ENCODE results near the gene MPP7.

Gene MPP7

DNA sequence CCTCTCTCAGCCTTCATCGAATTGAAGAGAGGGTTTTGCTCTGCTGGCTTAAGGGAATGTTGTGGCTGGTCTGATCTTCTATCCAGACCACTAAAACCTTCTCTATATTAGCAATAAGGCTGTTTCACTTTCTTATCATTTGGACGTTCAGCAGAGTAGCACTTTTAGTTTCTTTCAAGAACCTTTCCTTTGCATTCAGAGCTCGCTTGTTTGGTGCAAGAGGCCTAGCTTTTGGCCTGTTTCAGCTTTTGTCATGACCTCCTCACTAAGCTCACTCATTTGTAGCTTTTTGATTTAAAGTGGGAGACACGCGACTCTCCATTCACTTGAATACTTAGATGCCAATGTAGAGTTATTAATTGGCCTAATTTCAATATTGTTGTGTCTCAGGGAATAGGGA, 3.9 kb downstream of the MPP7 start:
- H3K27me3 Mint-ChIP-seq, result no peaks in the 10 kb centered on the region
- peaks cover 30 to 55% of the 10 kb centered on the region in 2 donors for H3K4me1 Mint-ChIP-seq (ENCODE audit: low read depth in 2 of 2)
- peak overlapping the region in 1 of 2 donors; percentile 67 for H3K27ac Mint-ChIP-seq
- H3K36me3 Mint-ChIP-seq (ENCODE audit: insufficient read depth), result peaks cover 5% of the 10 kb centered on the region
- no peak for DNase-seq
- H3K4me3 Mint-ChIP-seq, result peak overlapping the region in 1 of 2 donors; percentile 28
- no peaks in the 10 kb centered on the region for H3K9me3 Mint-ChIP-seq
- ATAC-seq (replicated peaks), result no peak

DNA sequence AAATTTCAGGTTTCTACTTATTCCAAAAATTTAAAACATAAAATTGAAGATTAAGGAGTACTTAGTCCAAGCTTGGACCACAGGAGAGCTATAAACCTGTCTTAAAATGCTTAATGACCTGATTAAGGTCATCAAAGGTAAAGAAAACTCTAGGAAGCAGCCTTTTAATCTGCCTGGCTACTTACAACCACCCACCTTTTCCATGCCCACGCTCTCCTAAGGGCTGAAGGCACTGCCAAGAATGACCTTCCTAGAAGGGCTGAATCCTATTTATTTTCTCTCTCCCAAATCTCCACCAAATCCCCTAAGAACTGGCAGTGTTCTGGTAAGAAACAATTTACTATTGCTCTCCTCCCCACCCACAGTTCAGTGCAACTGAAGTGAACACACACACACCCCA, 6.8 kb downstream of the MPP7 start:
- Mint-ChIP-seq H3K9me3 (no peaks in the 10 kb centered on the region), H3K36me3 (ENCODE audit: insufficient read depth) (no peaks in the 10 kb centered on the region), H3K27ac (no peak overlapping the region), H3K4me1 (ENCODE audit: low read depth in 2 of 2) (peaks cover 29 to 44% of the 10 kb centered on the region in 2 donors), H3K4me3 (no peak overlapping the region), H3K27me3 (no peaks in the 10 kb centered on the region)
- DNase-seq (no peak), ATAC-seq (replicated peaks) (no peak)

DNA sequence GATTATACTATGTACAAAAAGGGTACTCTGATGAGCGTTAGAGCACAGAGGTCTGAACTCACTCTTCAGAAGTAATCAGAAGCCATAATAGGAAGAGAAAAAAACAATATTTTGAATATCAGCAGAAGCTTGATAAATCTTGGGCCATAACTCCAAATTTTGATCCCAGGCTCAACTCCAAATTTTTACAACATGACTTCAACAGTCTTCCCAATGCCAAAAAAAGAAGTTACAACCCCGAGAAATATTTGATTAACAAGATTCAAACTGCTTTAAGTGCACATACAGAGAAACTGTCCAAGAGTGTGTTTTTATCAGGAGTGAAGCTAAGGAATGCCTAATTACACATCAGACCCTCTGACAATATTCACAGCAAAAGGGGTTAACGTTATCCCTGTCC, 7.5 kb downstream of the MPP7 start:
- Mint-ChIP-seq H3K9me3 (no peaks in the 10 kb centered on the region), H3K36me3 (ENCODE audit: insufficient read depth) (no peaks in the 10 kb centered on the region), H3K4me3 (no peak overlapping the region), H3K27ac (no peak overlapping the region), H3K27me3 (no peaks in the 10 kb centered on the region), H3K4me1 (ENCODE audit: low read depth in 2 of 2) (peaks cover 27 to 41% of the 10 kb centered on the region in 2 donors)
- no peak for DNase-seq
- ATAC-seq (replicated peaks), result no peak

DNA sequence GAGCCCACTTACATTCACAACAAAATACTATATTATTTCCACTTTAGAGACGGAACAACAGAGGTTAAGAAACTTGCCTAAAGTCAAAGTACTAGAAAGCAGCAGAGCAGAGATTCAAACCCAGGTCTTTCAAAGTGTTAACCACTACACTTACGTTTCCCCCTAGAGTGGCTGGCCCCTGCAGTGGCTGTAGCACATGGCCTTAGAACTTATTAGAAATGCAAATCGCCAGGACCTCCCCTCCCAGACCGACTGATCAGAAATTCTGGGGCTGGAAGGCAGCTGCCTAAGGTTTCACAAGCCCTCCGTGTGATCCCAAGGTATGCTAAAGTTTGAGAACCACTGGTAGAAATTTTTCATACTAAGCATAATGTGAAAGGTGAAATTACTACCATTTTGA, 8.1 kb downstream of the MPP7 start:
- no peak for ATAC-seq (replicated peaks)
- Mint-ChIP-seq H3K27me3 (no peaks in the 10 kb centered on the region), H3K27ac (no peak overlapping the region), H3K4me1 (ENCODE audit: low read depth in 2 of 2) (peaks cover 25 to 41% of the 10 kb centered on the region in 2 donors), H3K36me3 (ENCODE audit: insufficient read depth) (no peaks in the 10 kb centered on the region), H3K4me3 (no peak overlapping the region), H3K9me3 (no peaks in the 10 kb centered on the region)
- DNase-seq, result no peak

DNA sequence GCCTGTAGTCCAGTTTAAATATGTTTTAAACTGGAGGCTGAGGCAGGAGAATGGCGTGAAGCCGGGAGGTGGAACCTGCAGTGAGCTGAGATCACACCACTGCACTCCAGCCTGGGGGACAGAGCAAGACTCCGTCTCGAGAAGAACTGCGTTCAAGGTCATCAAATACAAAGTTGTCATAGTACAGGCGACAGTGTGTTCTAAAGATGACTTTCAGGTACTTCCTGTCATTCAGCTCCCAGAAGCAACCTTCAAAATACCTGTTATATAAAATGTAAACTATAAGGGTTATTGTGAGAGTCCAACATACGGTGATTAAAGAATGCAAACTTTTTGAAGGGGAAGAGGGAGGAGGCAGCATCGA, 8.7 kb downstream of the MPP7 start:
- Mint-ChIP-seq H3K4me1 (ENCODE audit: low read depth in 2 of 2) (peaks cover 22 to 38% of the 10 kb centered on the region in 2 donors), H3K36me3 (ENCODE audit: insufficient read depth) (no peaks in the 10 kb centered on the region), H3K27ac (no peak overlapping the region), H3K4me3 (no peak overlapping the region), H3K27me3 (no peaks in the 10 kb centered on the region), H3K9me3 (no peaks in the 10 kb centered on the region)
- DNase-seq, result no peak
- no peak for ATAC-seq (replicated peaks)

DNA sequence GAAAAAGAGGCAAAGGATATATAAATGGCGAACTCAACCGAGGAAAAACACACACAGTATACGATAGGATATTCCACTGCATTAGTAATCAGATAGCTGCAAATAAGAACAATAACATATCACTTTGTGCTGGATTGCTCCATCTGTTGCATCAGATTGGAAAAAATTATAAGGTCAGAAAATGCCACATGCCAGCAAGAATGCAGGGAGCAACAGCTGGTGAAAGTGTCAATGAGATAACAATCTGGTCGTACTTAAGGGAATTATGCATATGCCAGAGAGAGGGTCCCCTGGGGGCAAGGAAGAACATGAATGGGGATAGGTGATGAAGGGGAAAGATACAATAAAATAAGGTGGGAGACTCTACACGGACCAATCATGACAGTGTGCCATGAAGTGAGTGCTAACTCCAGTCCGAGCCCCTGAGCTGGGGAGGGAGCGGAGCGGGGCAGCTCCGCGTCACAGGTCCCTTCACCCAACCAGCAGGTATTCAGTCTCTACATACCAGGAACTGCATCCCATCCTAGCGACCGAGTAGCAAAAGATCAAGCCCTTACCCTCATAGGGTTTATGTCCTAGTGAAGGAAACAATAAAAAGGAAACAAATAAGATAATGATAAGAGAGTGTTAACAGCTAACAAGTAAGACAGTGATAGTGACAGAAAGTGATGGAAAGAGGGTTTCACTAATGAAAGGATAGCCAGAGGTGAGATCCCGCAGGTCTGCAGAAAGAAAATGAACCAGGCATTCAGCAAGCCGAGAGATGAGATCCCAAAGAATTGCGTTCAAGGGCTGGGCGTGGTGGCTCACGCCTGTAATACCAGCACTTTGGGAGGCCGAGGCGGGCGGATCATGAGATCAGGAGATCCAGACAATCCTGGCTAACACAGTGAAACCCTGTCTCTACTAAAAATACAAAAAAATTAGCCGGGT, 9.4 kb downstream of the MPP7 start:
- no peaks in the 10 kb centered on the region for H3K27me3 Mint-ChIP-seq
- DNase-seq, result no peak
- no peaks in the 10 kb centered on the region for H3K36me3 Mint-ChIP-seq (ENCODE audit: insufficient read depth)
- peaks cover 18 to 32% of the 10 kb centered on the region in 2 donors for H3K4me1 Mint-ChIP-seq (ENCODE audit: low read depth in 2 of 2)
- H3K4me3 Mint-ChIP-seq, result no peak overlapping the region
- ATAC-seq (replicated peaks), result no peak
- no peaks in the 10 kb centered on the region for H3K9me3 Mint-ChIP-seq
- peak overlapping the region; percentile 15 to 60 for H3K27ac Mint-ChIP-seq

DNA sequence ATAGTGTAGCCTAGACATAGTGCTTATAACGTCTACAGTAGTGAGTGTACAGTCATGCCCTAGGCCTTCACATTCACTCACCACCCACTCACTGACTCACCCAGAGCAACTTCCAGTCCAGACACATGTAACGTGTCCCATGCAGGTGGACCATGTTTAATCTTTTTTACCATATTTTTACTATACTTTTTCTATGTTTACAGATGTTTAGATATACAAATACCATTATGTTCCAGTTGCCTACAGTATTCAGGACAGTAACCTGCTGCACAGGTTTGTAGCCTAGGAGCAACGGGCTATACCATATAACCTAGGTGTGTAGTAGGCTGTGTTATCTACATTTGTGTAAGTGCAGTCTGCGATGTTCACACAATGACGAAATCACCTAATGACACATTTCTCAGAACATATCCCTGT, 11.0 kb downstream of the MPP7 start:
- Mint-ChIP-seq H3K4me1 (ENCODE audit: low read depth in 2 of 2) (peaks cover 18 to 23% of the 10 kb centered on the region in 2 donors), H3K9me3 (no peaks in the 10 kb centered on the region), H3K27me3 (no peaks in the 10 kb centered on the region), H3K4me3 (no peak overlapping the region), H3K27ac (no peak overlapping the region), H3K36me3 (ENCODE audit: insufficient read depth) (peaks cover 4% of the 10 kb centered on the region)
- DNase-seq (no peak), ATAC-seq (replicated peaks) (no peak)

DNA sequence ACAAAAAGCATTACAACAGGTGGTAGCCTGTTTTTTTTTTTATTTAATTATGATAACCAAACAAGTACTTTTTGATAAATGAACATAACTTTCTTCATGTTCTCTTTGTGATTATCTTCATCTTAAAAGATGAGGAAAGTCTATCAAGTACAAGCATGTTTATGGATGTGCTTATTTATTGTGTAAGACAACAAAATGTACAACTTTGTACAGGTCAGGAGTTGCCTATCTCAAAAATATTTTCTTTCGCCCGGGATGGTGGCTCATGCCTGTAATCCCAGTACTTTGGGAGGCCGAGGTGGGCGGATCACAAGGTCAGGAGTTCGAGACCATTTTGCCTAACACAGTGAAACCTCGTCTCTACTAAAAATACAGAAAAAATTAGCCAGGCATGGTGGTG, 17.0 kb downstream of the MPP7 start:
- Mint-ChIP-seq H3K4me1 (ENCODE audit: low read depth in 2 of 2) (peaks cover 13 to 16% of the 10 kb centered on the region in 2 donors), H3K27ac (no peak overlapping the region), H3K36me3 (ENCODE audit: insufficient read depth) (peaks cover 4% of the 10 kb centered on the region), H3K27me3 (no peaks in the 10 kb centered on the region), H3K4me3 (no peak overlapping the region), H3K9me3 (no peaks in the 10 kb centered on the region)
- no peak for DNase-seq
- no peak for ATAC-seq (replicated peaks)

DNA sequence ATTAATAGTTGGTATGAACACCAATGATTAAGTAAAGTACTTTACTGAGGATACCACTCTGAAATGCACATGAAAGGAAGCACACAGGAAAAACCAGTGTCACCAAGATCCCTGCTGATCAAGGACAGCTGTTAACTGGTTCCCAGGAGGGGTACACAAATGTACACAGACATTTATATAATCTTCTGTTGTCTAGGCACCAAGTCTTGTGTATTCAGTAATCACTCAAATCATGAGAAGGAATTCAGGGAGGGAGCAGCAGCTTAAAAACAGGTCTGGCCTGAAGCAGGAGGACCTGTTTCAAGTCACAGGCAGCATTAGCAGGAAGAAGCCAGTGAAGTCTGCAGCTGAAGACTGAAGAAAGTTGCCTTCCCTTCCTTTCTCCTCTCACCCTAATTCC, 18.7 kb downstream of the MPP7 start:
- Mint-ChIP-seq H3K36me3 (ENCODE audit: insufficient read depth) (peaks cover 4% of the 10 kb centered on the region), H3K4me3 (no peak overlapping the region), H3K4me1 (ENCODE audit: low read depth in 2 of 2) (peaks cover 16% of the 10 kb centered on the region in 2 donors), H3K9me3 (no peaks in the 10 kb centered on the region), H3K27ac (peak overlapping the region in 1 of 2 donors; percentile 76), H3K27me3 (no peaks in the 10 kb centered on the region)
- ATAC-seq (replicated peaks), result no peak
- DNase-seq, result no peak

DNA sequence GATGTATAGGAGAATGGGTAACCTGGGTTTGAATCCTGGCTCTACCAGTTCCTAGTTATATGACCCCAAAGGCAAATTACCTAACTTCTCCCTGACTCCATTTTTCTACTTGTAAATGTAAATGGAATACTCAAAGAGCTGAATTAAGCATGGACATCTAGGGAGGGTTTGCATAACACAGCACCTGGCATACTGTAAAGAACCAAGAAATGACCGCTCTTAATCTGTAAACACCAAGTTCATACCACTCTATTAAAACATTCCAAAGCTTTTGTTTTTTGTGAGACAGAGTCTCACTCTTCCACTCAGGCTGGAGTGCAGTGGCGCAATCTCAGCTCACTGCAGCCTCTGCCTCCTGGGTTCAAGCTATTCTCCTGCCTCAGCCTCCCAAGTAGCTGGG, 19.6 kb downstream of the MPP7 start:
- no peak for ATAC-seq (replicated peaks)
- H3K4me1 Mint-ChIP-seq (ENCODE audit: low read depth in 2 of 2), result peaks cover 16% of the 10 kb centered on the region in 2 donors
- H3K27ac Mint-ChIP-seq, result no peak overlapping the region
- no peak overlapping the region for H3K4me3 Mint-ChIP-seq
- DNase-seq, result no peak
- peaks cover 2% of the 10 kb centered on the region for H3K36me3 Mint-ChIP-seq (ENCODE audit: insufficient read depth)
- no peaks in the 10 kb centered on the region for H3K9me3 Mint-ChIP-seq
- no peaks in the 10 kb centered on the region for H3K27me3 Mint-ChIP-seq

DNA sequence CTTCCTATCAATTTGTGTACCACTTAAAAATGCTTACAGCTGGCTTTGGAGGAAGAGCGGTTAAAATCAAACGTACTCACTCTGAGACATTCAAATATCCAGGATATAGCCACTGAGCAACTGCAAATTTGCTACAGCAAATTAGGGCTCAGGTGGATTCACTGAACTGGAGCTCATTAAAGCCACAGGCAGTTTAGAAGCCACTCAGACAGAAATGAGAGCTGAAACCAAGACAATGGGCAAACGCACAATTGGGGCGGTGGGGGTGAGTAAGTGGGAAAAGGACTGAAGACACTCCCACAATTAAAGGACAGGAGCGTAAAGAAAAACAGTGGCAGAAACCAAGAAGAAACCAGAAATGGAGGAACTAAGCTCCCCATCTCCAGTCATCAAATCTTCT, 20.5 kb downstream of the MPP7 start:
- no peak overlapping the region for H3K27ac Mint-ChIP-seq
- H3K27me3 Mint-ChIP-seq, result no peaks in the 10 kb centered on the region
- no peak for DNase-seq
- no peak for ATAC-seq (replicated peaks)
- H3K9me3 Mint-ChIP-seq, result no peaks in the 10 kb centered on the region
- no peak overlapping the region for H3K4me3 Mint-ChIP-seq
- peaks cover 11 to 16% of the 10 kb centered on the region in 2 donors for H3K4me1 Mint-ChIP-seq (ENCODE audit: low read depth in 2 of 2)
- H3K36me3 Mint-ChIP-seq (ENCODE audit: insufficient read depth), result no peaks in the 10 kb centered on the region

DNA sequence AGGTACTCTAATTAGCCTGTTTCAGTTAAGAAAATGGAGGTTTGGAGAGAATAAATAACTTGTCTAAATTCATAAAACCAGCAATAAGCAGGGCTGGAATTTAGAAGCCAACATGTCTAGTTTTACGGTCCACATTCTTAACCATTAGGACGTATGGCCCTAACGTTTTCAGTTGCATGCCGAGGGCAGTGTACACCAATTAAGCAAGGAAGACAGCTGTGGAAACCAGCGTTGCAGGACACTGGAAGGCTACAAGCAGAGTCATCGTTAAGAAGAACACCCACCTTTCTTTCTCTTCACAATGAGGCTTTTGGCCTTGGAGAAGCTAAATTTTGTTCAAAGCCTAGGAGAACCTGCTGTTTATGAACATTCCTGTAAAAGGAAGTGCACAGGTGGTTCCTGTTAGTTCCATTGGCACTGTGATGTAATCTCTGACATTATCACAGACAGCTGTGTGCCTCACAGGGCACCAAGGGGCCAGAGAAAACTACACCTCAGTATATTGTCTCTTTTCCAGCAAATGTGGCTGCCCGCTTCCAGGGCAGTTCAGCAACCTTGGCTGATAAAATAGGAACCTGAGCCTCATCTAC, 21.0 kb downstream of the MPP7 start:
- no peak overlapping the region for H3K27ac Mint-ChIP-seq
- H3K4me1 Mint-ChIP-seq (ENCODE audit: low read depth in 2 of 2), result peaks cover 11 to 16% of the 10 kb centered on the region in 2 donors
- H3K27me3 Mint-ChIP-seq, result no peaks in the 10 kb centered on the region
- no peaks in the 10 kb centered on the region for H3K9me3 Mint-ChIP-seq
- DNase-seq (no peak), ATAC-seq (replicated peaks) (no peak)
- no peaks in the 10 kb centered on the region for H3K36me3 Mint-ChIP-seq (ENCODE audit: insufficient read depth)
- H3K4me3 Mint-ChIP-seq, result no peak overlapping the region

DNA sequence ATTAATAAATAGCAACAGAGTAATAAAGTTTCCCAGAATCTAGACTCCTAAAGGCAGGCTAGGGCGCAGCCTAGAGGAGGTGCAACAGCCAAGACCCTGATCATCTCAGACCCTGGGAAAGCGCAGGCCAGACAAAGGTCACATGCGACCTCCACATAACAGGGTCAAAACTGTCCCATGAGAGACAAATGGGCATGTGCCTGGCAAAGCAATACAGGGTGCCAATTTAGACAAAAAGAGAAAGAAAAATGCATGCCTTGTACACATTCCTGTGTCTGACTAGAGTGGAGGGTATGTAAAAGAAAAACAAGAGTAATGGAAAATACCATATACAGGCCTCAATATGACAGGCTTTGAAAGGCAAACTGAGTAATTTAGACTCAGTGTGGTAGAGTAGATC, 22.2 kb downstream of the MPP7 start:
- Mint-ChIP-seq H3K27ac (peak overlapping the region in 1 of 2 donors; percentile 77), H3K36me3 (ENCODE audit: insufficient read depth) (no peaks in the 10 kb centered on the region), H3K4me3 (no peak overlapping the region), H3K9me3 (no peaks in the 10 kb centered on the region), H3K27me3 (no peaks in the 10 kb centered on the region), H3K4me1 (ENCODE audit: low read depth in 2 of 2) (peaks cover 11 to 22% of the 10 kb centered on the region in 2 donors)
- no peak for ATAC-seq (replicated peaks)
- DNase-seq, result no peak

DNA sequence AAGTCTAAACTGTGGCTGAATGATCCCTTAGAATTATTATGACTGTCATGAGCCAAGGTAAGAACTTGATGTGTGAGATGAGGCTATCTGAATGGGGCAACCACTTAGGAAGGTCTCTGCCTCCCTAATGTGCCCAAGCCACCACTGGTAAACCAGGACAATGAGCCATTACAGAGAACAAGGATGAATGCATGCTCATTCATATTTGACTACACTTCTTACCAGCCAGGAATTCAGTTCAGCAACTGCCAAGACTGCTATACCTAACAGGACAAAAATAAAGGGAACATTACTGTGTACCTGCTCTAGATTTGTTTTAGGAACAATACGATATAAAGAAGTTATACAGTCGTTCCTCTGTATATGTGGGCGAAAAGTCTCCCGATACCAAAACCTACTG, 23.0 kb downstream of the MPP7 start:
- DNase-seq (no peak), ATAC-seq (replicated peaks) (no peak)
- Mint-ChIP-seq H3K4me3 (no peak overlapping the region), H3K27me3 (no peaks in the 10 kb centered on the region), H3K9me3 (no peaks in the 10 kb centered on the region), H3K36me3 (ENCODE audit: insufficient read depth) (no peaks in the 10 kb centered on the region), H3K4me1 (ENCODE audit: low read depth in 2 of 2) (peaks cover 10 to 22% of the 10 kb centered on the region in 2 donors), H3K27ac (no peak overlapping the region)
